ENCODE measurements around the gene FAM20A. TPM values are rescaled to one million over a fixed set of nuclear protein-coding genes. Genes with fewer than 3 reads are reported as not detected.

Gene FAM20A
- total RNA-seq (2022) (0.59 and 1.3 TPM in 2 replicates), Bru-seq, nascent RNA (percentile 21 among the genes with signal in this experiment), BruChase-seq, experiment 1, labeled RNA remaining after a 6-hour chase (percentile 19 among the genes with signal in this experiment), BruChase-seq, experiment 2, labeled RNA remaining after a 2-hour chase (percentile 19 among the genes with signal in this experiment)
- long read RNA-seq, partial matches to known transcripts = 1 of 8 reads
- long read RNA-seq, other reads (novel, unspliced or antisense) = 6 of 8 reads

GRCh38 chr17:68600931-68601564 lies at the start of gene FAM20A:
TSS of gene FAM20A (minus strand) at chr17:68601367. CDS start at chr17:68600666, 701 bp downstream.
- BruUV-seq (replicated peaks) = no TSS peak
- Mint-ChIP-seq H3K27me3 (ENCODE audit: unreplicated experiment) (peaks cover 59% of the 10 kb centered on the region), H3K9me3 (ENCODE audit: low read depth, unreplicated experiment) (no peaks in the 10 kb centered on the region), H3K27ac (ENCODE audit: unreplicated experiment) (no peak within 1 kb of the TSS), H3K36me3 (ENCODE audit: insufficient read depth, unreplicated experiment) (peaks cover 11% of the 10 kb centered on the region), H3K4me1 (ENCODE audit: low read depth, unreplicated experiment) (peaks cover 7% of the 10 kb centered on the region), H3K4me3 (ENCODE audit: low read depth, unreplicated experiment) (peak within 1 kb of the TSS; percentile 70)
- CTCF ChIA-PET = interaction anchor here (0.7 to 1.5 kb wide), 3 partner anchors 67 to 714 kb away, joined by 3 to 8 read pairs (median 3); no protein-coding TSS in a partner anchor
- no peak for TF ChIP-seq CTCF (IDR thresholded peaks at IDR 0.05; ENCODE audit: unreplicated experiment)
- DNase-seq = peak; percentile 50
- intact Hi-C loops (cut with micrococcal nuclease; ENCODE audit: unreplicated experiment) = no loop called here

GRCh38 chr17:68649324-68649723 lies 48.2 kb upstream of the FAM20A start:
- Mint-ChIP-seq H3K4me3 (ENCODE audit: low read depth, unreplicated experiment) (no peak overlapping the region), H3K27ac (ENCODE audit: unreplicated experiment) (no peak overlapping the region), H3K27me3 (ENCODE audit: unreplicated experiment) (peaks cover 13% of the 10 kb centered on the region), H3K9me3 (ENCODE audit: low read depth, unreplicated experiment) (peaks cover 3% of the 10 kb centered on the region), H3K4me1 (ENCODE audit: low read depth, unreplicated experiment) (no peaks in the 10 kb centered on the region), H3K36me3 (ENCODE audit: insufficient read depth, unreplicated experiment) (no peaks in the 10 kb centered on the region)
- intact Hi-C loops (cut with micrococcal nuclease; ENCODE audit: unreplicated experiment) = no loop called here
- DNase-seq = no peak
- no TSS peak for BruUV-seq (replicated peaks)
- TF ChIP-seq CTCF (IDR thresholded peaks at IDR 0.05; ENCODE audit: unreplicated experiment) = no peak
- CTCF ChIA-PET = no interaction called here

GRCh38 chr17:68646626-68647526 lies 45.7 kb upstream of the FAM20A start:
- H3K9me3 Mint-ChIP-seq (ENCODE audit: low read depth, unreplicated experiment) = peaks cover 3% of the 10 kb centered on the region
- BruUV-seq (replicated peaks) = no TSS peak
- H3K4me3 Mint-ChIP-seq (ENCODE audit: low read depth, unreplicated experiment) = no peak overlapping the region
- no peaks in the 10 kb centered on the region for H3K4me1 Mint-ChIP-seq (ENCODE audit: low read depth, unreplicated experiment)
- no peak for TF ChIP-seq CTCF (IDR thresholded peaks at IDR 0.05; ENCODE audit: unreplicated experiment)
- no peaks in the 10 kb centered on the region for H3K36me3 Mint-ChIP-seq (ENCODE audit: insufficient read depth, unreplicated experiment)
- H3K27ac Mint-ChIP-seq (ENCODE audit: unreplicated experiment) = no peak overlapping the region
- H3K27me3 Mint-ChIP-seq (ENCODE audit: unreplicated experiment) = peaks cover 30% of the 10 kb centered on the region
- CTCF ChIA-PET = no interaction called here
- DNase-seq = no peak
- intact Hi-C loops (cut with micrococcal nuclease; ENCODE audit: unreplicated experiment) = no loop called here

DNA sequence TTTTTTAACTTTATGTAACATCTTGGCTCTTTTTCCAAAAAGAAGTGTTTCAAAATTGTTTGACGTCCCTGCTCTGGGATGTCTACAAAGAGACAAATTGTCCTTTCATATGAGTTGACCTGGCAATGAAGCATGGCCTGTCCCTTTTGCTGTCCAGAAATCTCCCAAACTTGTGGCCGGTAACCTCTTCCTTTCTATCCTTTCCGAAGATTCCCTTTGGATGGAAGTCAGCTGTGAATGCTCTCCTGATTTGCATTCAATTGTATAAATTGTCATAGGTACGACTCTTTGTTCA lies 40.9 kb upstream of the FAM20A start:
- peaks cover 33% of the 10 kb centered on the region for H3K27me3 Mint-ChIP-seq (ENCODE audit: unreplicated experiment)
- no TSS peak for BruUV-seq (replicated peaks)
- CTCF ChIA-PET = no interaction called here
- no peaks in the 10 kb centered on the region for H3K4me1 Mint-ChIP-seq (ENCODE audit: low read depth, unreplicated experiment)
- H3K27ac Mint-ChIP-seq (ENCODE audit: unreplicated experiment) = no peak overlapping the region
- H3K4me3 Mint-ChIP-seq (ENCODE audit: low read depth, unreplicated experiment) = no peak overlapping the region
- intact Hi-C loops (cut with micrococcal nuclease; ENCODE audit: unreplicated experiment) = no loop called here
- H3K9me3 Mint-ChIP-seq (ENCODE audit: low read depth, unreplicated experiment) = peaks cover 2% of the 10 kb centered on the region
- TF ChIP-seq CTCF (IDR thresholded peaks at IDR 0.05; ENCODE audit: unreplicated experiment) = no peak
- H3K36me3 Mint-ChIP-seq (ENCODE audit: insufficient read depth, unreplicated experiment) = no peaks in the 10 kb centered on the region
- DNase-seq = no peak
